ENCODE data around the gene POLD3.

POLD3 gene

GRCh38 chr11:74676596-74676995 lies 84.2 kb downstream of the POLD3 start:
- DNase-seq: no peak

- DNase-seq: no peak
These were observed 84.7 kb downstream of the POLD3 start for GRCh38 chr11:74677131-74677530.

- no peak for DNase-seq
These were observed 85.7 kb downstream of the POLD3 start for GRCh38 chr11:74678041-74678440.

GRCh38 chr11:74678591-74679512 lies 86.5 kb downstream of the POLD3 start:
- DNase-seq: no peak

- no peak for DNase-seq
These were observed 87.1 kb downstream of the POLD3 start for GRCh38 chr11:74679513-74679865.

- no peak for DNase-seq
These were observed 87.8 kb downstream of the POLD3 start for GRCh38 chr11:74680035-74680671.

- DNase-seq: no peak
These were observed 88.5 kb downstream of the POLD3 start for GRCh38 chr11:74680703-74681531.

- no peak for DNase-seq
These were observed 89.6 kb downstream of the POLD3 start for GRCh38 chr11:74681686-74682651.

GRCh38 chr11:74682731-74683278 lies 90.4 kb downstream of the POLD3 start:
- DNase-seq: no peak

- DNase-seq: no peak
These were observed 91.0 kb downstream of the POLD3 start for GRCh38 chr11:74683279-74683871.

- no peak for DNase-seq
These were observed 91.6 kb downstream of the POLD3 start for GRCh38 chr11:74683941-74684481.

- no peak for DNase-seq
These were observed 92.3 kb downstream of the POLD3 start for GRCh38 chr11:74684661-74685060.

GRCh38 chr11:74685338-74685737 lies 93.0 kb downstream of the POLD3 start:
- no peak for DNase-seq

- no peak for DNase-seq
These were observed 93.5 kb downstream of the POLD3 start for GRCh38 chr11:74685905-74686304.

- no peak for DNase-seq
These were observed 94.4 kb downstream of the POLD3 start for GRCh38 chr11:74686792-74687191.

GRCh38 chr11:74687237-74688023 lies 95.0 kb downstream of the POLD3 start:
- DNase-seq: no peak

GRCh38 chr11:74689666-74690065 lies 97.3 kb downstream of the POLD3 start:
- DNase-seq: no peak

GRCh38 chr11:74691755-74692154 lies 99.4 kb downstream of the POLD3 start:
- no peak for DNase-seq
